HG03432 (cell line): ENCODE measurements around the gene SIGLEC7.

Experiments used
- ATAC-seq: cut with Tn5 transposase; IDR thresholded peaks from one replicate; pipeline ENCODE4 v1.9.1; 2021; ENCODE audit warnings: mild to moderate bottlenecking, moderate library complexity; ENCODE audit not compliant: unreplicated experiment

Gene SIGLEC7

DNA sequence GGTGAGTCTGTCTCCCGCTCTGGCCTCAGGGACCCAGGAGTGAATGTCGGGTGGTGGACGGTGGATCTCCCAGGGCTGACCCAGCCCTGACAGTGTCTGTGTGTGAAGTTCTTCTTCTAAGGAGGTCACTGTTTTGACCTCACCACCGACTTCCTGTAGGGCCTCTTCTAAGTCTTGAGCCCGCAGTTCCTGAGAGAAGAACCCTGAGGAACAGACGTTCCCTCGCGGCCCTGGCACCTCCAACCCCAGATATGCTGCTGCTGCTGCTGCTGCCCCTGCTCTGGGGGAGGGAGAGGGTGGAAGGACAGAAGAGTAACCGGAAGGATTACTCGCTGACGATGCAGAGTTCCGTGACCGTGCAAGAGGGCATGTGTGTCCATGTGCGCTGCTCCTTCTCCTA lies at the start of gene SIGLEC7:
TSS of gene SIGLEC7 (plus strand) at position 183 of the 400 bp plus-strand sequence. CDS start at position 252, 69 bp downstream.
- no peak for ATAC-seq

DNA sequence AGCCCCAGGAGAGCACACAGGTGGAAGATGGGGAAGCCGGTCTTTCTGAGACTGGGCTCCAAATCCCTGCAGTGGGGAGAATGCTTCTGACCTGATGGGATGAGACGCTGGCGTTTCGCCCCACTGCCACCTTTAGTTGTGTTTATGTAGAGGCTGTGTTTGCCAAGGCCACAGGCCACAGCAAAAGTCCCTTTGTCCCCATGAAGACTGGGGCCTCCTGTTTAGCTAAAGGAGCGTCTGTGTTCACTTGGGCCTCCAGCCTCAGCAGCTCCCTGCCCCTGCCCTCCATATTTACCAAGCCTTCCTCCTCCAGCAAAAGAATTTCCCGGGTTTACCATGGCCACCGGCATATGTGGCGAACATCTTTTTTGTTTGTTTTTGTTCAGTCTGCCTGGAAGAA lies 49.0 kb upstream of the SIGLEC7 start:
- ATAC-seq = no peak

DNA sequence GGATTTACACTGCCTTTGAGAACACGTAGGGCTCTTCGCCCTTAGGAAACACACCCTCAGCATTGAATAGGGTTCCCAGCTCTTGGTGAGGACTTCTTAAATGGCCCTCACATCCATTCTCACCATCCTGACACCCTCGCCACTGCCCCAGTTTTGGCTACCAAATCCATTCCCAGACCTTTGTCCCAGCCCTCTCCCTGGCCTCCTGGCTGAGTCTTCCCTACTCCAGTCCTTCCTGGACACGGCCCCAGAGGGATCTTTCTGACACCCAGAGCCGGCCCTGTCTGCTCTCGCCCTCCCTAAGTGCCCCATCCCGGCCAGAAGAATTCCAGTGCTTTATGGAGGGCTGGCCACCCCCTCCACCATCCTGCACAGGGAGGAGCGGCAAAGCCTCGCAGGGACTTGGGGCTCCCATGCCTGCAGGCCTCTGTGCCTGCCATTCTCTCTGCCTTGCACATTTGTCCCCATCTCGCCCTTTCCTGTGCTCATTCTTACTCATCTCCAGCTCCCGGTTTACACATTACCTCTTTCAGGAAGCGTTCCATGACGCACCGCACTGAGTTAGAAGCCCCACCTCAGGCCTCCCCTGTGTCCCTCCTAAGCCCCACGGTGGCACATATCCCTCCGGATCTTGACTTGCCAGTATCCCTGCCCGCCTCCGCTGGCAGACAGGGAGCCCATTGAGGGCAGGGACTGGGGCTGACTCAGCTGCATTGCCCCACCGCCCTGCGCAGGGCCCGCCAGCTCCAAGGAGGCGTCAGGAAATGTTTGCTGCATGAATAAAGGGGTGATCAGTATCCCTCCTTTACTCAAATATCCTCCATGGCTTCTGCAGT lies 48.4 kb upstream of the SIGLEC7 start:
- ATAC-seq = no peak

DNA sequence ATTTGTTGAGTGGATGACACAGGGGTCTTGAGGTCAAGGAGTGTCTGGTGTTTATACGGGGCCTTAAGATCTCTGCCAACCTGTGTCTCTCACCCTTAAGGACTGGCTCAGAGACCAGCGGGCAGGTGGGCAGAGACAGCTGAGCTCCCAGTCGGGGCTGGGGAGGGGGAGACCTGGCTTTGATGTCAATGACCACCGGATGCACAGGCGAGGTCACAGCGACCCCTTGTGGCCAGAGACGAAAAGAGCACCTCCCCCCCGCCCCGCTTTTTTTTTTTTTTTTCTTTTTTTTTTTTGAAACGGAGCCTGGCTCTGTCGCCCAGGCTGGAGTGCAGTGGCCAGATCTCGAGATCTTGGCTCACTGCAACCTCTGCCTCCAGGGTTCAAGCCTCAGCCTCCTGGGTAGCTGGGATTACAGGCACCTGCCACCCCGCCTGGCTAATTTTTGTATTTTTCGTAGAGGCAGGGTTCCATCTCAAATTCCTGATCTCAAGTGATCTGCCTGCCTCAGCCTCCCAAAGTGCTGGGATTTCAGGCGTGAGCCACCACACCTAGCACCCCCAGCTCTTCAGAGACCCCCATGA lies 47.3 kb upstream of the SIGLEC7 start:
- ATAC-seq = no peak

DNA sequence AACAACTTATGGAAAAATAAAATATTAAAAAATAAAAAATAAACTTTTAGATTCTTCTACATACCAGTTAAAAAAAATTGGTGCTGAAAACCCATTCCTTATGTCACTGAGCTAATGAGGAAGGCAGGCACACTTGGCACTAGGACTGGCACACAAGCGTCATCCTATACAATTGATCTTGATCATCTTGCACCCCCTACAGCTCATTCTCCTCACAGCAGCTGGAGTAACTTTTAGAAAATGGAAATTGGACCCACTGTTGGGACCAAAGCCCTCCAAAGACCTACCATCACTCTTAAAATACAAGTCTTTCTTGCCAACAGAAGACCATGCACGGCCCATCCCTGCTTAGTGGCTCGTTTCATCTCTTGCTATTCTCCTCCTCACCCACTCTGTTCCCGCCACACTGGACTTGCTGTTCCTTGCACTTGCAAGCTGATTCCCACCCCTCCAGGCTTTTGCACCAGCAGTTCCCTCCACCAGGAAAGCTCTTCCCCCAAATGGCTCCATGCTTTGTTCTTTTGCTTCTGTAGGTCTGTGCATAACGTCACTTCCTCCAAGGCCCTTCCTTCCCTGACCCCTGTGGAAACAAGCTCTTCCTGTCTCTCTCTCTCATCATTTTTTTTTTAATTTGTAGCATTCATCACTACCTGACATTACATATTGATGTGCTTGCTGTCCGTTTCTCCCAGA lies 45.5 kb upstream of the SIGLEC7 start:
- ATAC-seq = no peak

DNA sequence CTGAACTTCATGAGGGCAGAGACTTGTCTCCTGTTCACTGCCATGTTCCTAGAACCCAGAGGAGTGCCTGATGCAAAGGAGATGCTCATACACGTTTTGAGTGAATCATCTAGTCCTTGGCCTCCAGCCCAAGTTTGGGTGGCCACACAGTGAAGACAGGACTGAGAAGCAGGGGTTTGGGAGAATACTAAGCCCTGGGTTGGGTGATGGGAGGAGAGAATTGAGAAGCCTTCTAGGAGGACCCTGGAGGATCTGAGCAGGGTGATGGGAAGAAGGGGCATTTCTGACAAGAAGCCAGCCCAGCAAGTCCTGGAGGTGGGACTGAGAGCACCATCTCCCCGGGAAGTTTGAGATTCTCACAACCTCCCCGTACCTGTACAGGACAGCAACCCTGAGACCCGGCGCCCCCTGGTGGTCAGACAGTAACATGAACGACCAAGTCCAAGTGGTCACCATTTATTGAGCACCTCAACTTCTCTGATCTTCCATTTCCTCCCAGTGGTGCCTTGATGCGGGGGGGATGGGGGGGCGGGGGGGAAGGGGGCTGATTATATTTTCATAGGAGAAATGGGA lies 44.8 kb upstream of the SIGLEC7 start:
- no peak for ATAC-seq

DNA sequence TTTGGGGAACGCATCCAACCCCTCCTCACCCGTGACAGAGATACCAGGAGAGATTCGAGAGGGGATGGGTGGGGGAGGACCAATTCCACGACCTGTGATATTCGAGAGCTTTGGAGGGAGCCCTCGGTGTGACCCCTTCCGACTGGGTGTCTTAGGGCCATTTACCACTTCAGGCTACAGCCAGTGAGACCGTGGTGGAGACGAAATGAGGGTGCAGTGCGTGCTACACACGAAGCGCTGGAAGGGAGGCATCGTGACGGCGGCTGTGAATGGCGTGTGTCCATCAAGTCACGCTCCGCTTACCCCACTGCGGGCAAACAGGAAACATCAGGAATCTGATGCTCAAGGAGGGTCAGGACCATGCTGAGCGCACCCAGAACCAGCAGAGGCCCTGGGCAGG lies 44.3 kb upstream of the SIGLEC7 start:
- ATAC-seq = no peak

DNA sequence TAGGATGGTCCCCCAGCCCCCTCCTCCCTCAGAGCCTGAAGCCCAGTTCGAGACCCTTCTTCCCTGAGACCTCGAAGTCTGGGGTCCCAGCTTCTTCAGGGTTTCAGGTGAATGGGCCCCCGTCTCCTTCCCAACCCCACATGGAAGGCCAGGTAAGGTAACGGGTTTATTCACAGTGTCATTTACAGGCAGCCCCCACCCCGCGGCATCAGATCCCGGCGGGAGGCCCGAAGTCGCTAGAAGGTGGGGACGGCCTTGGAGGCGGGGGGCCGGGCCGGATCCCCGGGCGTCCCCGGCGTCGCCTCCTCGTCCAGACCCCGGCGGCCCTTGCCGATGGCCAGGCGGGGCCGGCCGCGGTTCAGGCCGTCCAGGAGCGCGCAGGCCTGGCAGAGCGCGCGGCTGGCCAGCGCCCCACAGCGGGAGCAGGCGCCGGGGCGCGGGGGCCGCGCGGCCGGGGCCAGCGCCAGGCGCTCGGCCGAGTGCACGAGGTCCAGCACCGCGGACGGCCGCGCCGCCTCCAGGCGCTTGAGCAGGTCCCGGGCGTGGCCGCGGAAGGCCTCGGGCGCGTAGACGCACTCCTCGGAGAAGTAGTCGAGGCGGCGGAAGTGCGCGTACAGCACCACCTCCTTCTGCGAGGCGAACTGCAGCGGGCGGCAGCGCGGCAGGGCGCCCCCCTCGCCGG lies 43.6 kb upstream of the SIGLEC7 start:
- no peak for ATAC-seq

DNA sequence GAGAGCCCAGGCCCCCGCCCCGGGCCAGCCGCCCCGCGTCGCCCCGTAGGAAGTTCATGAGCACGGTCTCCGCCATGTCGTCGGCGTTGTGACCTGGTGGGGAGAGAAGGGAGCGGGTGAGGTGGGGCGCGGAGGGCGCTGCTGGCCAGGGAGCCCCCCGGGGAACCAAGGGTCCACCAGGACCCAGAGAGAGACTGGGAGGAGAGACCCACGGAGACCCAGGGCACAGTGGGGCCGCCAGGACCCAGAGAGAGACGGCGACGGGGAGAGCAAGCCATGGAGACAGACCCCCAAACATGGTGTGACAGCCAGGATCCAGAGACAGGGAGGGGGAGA lies 43.1 kb upstream of the SIGLEC7 start:
- ATAC-seq = no peak

DNA sequence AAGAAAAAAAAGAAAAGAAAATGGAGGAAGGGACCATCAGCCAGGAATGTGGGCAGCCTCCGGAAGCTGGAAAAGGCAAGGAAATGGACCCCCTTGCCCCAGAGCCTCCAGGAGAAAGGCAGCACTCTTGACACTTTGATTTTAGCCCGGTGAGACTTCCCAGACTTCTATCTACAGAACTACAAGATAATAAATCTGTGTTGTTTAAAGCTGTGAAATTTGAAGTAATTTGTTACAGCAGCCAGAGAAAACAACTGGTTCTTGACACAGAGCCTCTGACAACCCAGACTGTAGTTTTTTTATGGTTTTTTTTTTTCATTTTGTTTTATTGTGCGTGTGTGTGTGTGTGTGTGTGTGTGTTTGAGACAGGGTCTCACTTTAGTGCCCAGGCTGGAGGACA lies 41.5 kb upstream of the SIGLEC7 start:
- no peak for ATAC-seq

DNA sequence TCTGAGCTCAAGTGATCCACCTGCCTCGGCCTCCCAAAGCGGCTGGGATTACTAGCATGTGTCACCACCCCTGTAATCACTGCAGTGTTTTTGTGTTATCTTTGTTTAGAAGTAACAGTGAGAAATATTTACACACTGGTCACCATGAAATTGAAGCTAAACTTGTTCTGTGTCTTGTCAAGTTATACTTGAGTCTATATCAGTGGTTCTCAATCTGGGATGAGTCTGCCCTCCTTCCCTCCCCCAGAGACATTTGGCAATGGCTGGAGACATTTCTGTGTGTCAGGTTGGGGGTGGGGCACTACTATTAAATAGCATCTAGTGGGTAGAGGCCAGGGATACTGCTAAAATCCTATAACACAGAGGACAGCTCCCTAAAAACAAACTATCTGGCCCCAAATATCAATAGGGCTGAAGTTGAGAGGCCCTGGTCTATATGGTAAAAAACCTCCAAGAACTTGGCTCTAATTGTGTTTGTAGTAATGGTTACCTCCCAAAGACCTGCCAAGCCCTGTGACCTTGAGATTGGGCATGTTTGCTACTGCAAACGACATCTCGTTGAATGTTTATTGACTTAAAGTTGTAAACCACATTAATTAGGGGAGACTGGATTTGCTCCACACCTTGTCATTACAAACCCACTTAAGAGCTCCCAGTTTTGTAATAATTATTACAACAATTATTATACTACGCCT lies 40.8 kb upstream of the SIGLEC7 start:
- no peak for ATAC-seq

DNA sequence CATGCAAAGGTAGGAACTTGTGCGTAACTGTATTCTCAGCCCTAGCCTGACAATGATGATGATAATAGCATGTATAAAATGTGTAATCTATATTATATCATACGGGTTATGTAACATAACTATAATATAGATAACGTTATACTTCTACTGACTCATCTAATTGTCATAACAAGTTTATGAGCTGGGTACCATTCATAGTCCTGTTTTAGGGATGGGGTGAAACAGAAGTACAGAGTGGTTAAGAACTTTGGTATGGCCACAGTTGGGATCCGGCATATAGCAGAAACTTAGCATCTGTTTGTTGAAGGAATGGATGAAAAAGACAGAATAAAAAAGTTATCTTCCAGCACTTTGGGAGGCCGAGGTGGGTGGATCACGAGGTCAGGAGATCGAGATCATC lies 39.1 kb upstream of the SIGLEC7 start:
- no peak for ATAC-seq

DNA sequence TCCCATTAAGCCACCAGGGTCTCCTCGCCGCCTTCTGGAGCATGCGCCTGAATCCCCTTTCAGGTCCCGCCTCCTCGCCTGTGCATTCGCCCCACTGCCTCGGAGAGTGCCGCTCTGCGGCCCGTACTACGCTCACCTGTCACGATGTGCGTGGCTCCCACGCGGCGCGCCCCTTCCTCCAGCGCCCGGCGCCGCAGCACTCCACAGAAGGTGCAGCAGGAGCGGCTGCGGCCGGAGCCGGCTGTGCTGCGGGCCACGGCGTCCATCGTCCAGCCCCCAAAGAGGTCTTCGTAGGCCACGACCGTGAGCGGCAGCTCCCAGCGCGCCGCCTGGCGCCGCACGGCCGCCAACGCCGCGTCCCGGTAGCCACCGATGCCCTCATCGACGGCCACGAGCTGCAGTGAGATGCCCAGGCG lies 38.2 kb upstream of the SIGLEC7 start:
- no peak for ATAC-seq

DNA sequence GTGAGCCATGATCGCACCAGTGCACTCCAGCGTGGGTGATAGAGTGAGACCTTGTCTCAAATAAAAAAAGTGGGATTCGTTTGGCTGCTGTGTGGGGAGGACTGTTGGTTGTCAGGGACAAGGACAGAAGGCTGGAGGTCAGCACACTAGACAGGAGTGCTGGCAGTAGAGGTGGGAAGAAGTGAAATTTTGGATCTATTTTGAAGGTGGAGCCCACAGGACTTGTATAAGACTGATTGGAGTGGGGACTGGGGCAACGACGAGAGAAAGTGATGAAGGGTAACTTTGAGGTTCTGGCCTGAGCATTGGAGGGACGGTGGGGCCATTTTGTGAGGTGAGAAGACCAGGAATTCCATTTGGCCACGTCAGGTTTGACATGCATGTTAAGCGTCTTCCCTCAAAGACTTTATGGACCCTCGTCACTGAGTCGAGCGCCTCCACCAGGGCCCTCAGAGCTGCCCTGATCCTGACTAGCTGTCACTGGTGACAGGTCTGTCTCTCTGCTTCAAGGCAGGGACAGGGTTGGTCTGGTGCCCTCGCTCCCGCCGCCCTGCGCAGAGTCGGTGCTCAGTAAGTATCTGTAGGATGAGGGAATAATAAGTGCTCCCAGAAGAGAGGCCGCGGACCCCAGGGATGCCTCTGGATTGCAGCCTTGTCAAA lies 34.6 kb upstream of the SIGLEC7 start:
- ATAC-seq = no peak

DNA sequence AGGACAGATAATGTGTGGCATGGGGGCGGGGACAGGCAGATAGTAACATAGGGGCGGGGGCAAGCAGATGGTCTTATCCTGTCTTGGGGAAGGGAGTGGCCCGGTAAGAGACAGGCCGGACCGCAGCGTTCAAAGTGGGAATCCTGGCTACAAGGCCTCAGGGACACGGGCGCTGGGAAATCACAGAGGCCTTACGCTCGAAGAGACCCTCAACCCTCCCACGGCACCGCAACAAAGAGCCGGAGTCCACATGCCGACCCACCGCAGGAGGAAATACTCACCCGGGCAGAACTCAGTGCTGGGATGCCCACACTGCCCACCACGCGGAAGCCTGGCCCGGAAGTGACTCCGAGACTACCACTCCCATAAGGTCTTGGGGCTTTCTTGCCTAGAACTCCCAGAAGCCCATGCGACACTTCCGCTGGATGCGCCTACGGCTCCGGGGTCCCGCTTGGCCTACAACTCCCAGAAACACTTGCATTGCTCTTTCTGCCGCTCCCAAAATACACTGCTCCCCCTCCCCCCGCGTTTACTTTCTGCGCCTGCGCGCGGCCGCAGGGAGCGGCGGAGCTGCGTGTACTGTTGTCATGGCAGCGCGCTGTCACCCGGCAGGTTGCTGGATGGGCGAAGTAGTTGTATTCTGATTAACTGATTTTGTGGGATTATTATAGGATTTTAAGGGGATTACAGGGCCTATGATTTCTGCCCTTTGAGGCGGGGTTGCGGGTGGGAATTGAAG lies 33.9 kb upstream of the SIGLEC7 start, which contains the start of gene CTU1:
TSS of gene CTU1 (minus strand) at position 344 of the 739 bp plus-strand sequence. CDS start 3,840 bp downstream, outside the sequence.
- peak; percentile 92 for ATAC-seq

DNA sequence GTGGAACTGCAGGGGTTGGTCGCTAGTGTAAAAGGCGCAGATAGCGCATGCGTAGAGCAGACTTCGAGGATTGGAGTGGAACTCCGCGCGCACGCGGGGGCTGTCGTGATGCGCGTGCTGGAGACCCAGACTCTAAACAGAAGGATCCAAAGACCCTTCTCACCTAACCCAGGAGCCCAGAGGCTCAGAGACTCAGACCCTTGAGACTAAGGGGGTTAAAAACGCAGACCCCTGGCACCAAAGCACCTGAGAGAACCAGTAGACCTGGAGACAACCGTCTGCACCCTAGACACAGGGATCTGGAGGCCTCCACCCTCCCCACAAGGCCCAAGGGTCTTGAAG lies 33.3 kb upstream of the SIGLEC7 start:
- peak; percentile 37 for ATAC-seq

DNA sequence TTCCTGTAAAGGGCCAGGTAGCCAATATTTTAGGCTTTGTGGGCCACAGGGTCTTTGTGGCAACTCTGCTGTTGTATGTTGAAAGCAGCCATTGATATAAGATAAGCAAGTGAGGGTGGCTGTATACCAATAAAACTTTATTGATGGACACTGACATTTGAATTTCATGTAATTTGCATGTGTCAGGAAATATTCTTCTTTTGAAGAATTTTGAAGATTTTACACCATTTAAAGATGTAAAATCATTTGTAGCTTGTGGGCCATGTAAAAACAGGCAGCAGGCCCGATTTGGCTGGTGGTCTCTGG lies 31.5 kb upstream of the SIGLEC7 start:
- no peak for ATAC-seq

DNA sequence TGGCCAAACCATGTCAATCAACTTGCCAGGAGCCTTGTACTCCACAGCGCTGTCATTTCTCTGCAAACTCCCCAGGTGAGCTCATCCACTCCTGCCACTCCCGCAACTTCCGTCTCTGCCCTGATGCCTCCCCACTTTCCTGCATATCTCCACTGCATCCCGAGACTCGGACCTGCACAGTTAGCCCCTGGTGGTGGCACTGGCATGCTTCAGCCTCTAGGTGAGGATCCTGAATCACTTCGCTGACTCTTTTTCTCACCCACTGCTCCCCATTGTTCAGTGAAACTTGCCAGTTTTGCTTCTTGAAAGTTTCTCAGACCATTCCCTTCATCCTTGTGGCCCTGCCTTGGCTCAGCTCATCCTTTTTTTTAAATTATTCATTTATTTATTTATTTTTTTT lies 30.5 kb upstream of the SIGLEC7 start:
- no peak for ATAC-seq

DNA sequence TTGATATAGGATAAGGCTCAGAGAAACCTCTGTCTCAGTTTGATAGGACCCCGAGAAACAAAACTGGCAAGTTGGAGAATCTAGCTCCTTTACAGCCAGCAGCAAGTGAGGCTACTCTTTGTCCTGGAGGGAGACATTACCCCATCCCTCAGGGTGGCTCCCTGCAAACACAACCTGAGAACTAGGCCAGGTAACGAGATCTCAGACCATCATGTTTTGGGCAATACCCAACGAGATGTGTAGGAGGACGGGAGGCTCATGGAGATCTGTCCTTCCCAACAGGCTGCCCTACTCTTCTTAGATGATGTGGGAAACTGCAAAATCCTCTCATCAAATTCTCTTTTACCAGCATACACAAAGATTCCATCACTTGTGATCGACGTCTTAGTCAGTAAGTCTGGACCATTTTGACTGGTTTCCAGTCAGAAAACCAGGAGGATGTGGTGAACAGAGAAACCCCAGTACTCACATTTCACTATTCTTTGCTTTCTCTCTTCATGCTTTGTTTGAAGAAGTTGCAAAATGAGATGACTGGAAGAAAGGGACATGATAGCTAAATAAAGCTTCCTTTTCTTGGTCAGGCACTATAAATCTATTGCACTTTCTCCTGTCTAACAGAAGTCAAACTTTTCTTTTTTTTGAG lies 27.9 kb upstream of the SIGLEC7 start:
- no peak for ATAC-seq
